GM12864 (cell line): Measurements from ENCODE around the gene INTS12.
A peak's percentile ranks its signal among the peaks of the same experiment; 100 is the strongest.
"Not testable (repeated sequence)": the region's sequence is repeated elsewhere in the genome, so short reads cannot be mapped to it uniquely, and the experiment has no call there.

Experiments used
- DNase-seq: peaks from one replicate; pipeline ENCODE4 v3.0.0-alpha.2; 2011; ENCODE audit warnings: low read depth
- H3K4me3 ChIP-seq: 2 replicates; pipeline ENCODE4 v1.5.1; 2011; ENCODE audit warnings: mild to moderate bottlenecking, low read depth, low read length, control low read depth
- CTCF ChIP-seq: IDR thresholded peaks from 2 replicates; pipeline ENCODE4 v1.5.1; 2011; ENCODE audit warnings: low read depth, mild to moderate bottlenecking, moderate library complexity, low read length, control low read depth, inconsistent platforms; ENCODE audit errors: missing control alignments

The INTS12 gene

GRCh38 chr4:105710012-105710600 is 1.6 kb upstream of the INTS12 start:
- no peak for DNase-seq
- no peak for TF ChIP-seq CTCF
- H3K4me3 ChIP-seq, result peak overlapping the region; percentile 91; the same call in 1 of the 2 replicates

GRCh38 chr4:105709081-105709450 is 577 bp upstream of the INTS12 start:
- H3K4me3 ChIP-seq, result peak overlapping the region; percentile 91
- TF ChIP-seq CTCF, result no peak
- DNase-seq, result no peak

DNA sequence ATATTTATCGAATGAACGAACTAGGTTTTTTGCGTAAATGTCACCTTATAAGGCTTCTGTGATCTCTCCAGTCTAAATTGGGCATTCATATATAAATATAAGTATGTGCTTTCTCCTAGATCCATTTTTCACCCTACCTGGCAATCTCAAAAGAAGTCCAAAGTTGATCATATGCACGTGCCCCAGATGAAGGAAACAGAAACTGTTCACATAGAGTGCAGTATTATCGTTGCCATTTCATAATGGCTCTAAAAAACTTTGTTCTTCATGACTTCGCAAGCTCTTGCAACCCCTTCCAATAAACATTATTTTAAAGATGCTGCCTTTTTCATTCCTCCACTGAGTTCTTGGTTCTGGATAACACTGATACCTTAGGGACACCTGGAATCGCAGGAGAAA is 708 bp downstream of the INTS12 start:
- DNase-seq, result no peak
- H3K4me3 ChIP-seq, result peak overlapping the region; percentile 91
- no peak for TF ChIP-seq CTCF

GRCh38 chr4:105698607-105699006 is 9.9 kb downstream of the INTS12 start:
- no peak for DNase-seq
- no peak overlapping the region for H3K4me3 ChIP-seq
- TF ChIP-seq CTCF, result no peak

DNA sequence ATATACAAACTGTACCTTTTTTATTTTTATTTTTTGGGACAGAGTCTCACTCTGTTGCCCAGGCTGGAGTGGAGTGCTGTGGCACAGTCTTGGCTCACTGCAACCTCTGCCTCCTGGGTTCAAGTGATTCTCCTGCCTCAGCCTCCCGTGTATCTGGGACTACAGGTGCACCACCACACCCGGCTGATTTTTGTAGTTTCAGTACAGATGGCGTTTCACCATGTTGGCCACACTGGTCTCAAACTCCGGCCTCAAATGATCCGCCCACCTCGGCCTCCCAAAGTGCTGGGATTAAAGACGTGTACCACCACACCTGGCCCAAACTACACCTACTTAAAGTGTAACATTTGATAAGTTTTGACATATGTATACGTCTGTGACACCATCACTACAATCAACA is 12.7 kb downstream of the INTS12 start:
- not testable (repeated sequence) for H3K4me3 ChIP-seq, DNase-seq

GRCh38 chr4:105694812-105695211 is 13.7 kb downstream of the INTS12 start:
- not testable (repeated sequence) for H3K4me3 ChIP-seq, DNase-seq

- DNase-seq, result no peak
- no peak overlapping the region for H3K4me3 ChIP-seq
- no peak for TF ChIP-seq CTCF
Measured at GRCh38 chr4:105686571-105686970, 21.9 kb downstream of the INTS12 start.

DNA sequence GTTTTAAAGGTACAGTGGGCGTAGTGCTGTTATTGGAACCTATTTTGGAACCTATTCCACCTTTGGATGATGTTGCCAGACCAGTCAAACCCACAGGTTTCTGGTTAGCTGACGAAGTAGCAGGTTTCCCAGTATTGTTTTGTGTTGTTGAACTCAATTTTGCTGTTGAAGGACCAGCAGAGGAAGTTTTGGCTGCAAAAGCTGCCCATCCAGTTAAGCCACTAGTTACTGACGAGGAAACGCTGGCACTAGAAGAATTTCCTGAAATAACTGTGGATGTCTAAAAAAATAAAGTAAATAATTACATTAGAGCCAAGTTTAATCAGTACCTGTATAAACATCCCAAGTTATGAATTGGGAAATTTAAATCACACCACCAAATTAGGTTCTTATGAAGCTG is 25.5 kb downstream of the INTS12 start:
- H3K4me3 ChIP-seq, result no peak overlapping the region
- no peak for TF ChIP-seq CTCF
- no peak for DNase-seq
